ENCODE measurements around the gene ATP8A2. TPM values are rescaled to one million over a fixed set of nuclear protein-coding genes. Genes with fewer than 3 reads are reported as not detected.

ATP8A2 gene
- total and polyA plus RNA-seq, 7 donors: under 0.01 to 2.2 (median 1.2) TPM; not detected in 1

DNA sequence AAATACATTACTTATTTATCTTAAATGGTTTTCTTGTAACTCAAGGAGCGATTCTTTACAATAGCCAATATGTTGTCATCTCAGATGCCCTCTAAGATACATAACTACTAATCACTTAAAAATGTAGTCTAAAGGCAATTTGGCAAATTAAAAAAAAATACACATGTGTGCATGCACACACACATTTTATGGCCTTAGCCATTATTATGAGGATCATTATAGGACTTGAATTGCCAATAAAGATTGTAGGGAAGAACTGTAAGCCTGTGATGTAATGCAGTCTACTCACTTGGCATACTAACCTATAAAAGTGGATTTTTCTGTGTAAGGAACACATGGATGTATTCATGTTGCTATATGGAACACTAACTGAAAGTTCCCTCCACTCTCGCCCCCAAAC lies 405.7 kb downstream of the ATP8A2 start:
- no peak overlapping the region for H3K27ac ChIP-seq
- H3K36me3 ChIP-seq: no peaks in the 10 kb centered on the region
- H3K27me3 ChIP-seq: no peaks in the 10 kb centered on the region
- no peak for DNase-seq
- no peaks in the 10 kb centered on the region for H3K9me3 ChIP-seq
- no peaks in the 10 kb centered on the region for H3K4me1 ChIP-seq
- 34 to 70% methylated on average over 2 of the region's 2 CpGs for WGBS, 2 donors
- no peak overlapping the region for H3K4me3 ChIP-seq
- TF ChIP-seq EP300 (IDR thresholded peaks at IDR 0.05) (no peak), POLR2AphosphoS5 (IDR thresholded peaks at IDR 0.05) (no peak), POLR2A (IDR thresholded peaks at IDR 0.05) (no peak)
- TF ChIP-seq, protein P1, sequence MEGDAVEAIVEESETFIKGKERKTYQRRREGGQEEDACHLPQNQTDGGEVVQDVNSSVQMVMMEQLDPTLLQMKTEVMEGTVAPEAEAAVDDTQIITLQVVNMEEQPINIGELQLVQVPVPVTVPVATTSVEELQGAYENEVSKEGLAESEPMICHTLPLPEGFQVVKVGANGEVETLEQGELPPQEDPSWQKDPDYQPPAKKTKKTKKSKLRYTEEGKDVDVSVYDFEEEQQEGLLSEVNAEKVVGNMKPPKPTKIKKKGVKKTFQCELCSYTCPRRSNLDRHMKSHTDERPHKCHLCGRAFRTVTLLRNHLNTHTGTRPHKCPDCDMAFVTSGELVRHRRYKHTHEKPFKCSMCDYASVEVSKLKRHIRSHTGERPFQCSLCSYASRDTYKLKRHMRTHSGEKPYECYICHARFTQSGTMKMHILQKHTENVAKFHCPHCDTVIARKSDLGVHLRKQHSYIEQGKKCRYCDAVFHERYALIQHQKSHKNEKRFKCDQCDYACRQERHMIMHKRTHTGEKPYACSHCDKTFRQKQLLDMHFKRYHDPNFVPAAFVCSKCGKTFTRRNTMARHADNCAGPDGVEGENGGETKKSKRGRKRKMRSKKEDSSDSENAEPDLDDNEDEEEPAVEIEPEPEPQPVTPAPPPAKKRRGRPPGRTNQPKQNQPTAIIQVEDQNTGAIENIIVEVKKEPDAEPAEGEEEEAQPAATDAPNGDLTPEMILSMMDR (IDR thresholded peaks at IDR 0.05): no peak
- intact Hi-C loops (cut with DNase I): no loop called here

- no peak for TF ChIP-seq POLR2AphosphoS5 (IDR thresholded peaks at IDR 0.05)
- TF ChIP-seq, protein P1 (IDR thresholded peaks at IDR 0.05): no peak
- intact Hi-C loops (cut with DNase I): no loop called here
- no peaks in the 10 kb centered on the region for H3K4me1 ChIP-seq
- H3K27ac ChIP-seq: no peak overlapping the region
- DNase-seq: no peak
- no peaks in the 10 kb centered on the region for H3K9me3 ChIP-seq
- no peaks in the 10 kb centered on the region for H3K27me3 ChIP-seq
- 79 to 88% methylated on average over 7 of the region's 7 CpGs for WGBS, 2 donors
- H3K36me3 ChIP-seq: no peaks in the 10 kb centered on the region
- H3K4me3 ChIP-seq: no peak overlapping the region
Observed at GRCh38 chr13:25778365-25778764, 406.6 kb downstream of the ATP8A2 start.

GRCh38 chr13:25778808-25779305 lies 407.1 kb downstream of the ATP8A2 start:
- no peak for DNase-seq
- intact Hi-C loops (cut with DNase I): no loop called here

DNA sequence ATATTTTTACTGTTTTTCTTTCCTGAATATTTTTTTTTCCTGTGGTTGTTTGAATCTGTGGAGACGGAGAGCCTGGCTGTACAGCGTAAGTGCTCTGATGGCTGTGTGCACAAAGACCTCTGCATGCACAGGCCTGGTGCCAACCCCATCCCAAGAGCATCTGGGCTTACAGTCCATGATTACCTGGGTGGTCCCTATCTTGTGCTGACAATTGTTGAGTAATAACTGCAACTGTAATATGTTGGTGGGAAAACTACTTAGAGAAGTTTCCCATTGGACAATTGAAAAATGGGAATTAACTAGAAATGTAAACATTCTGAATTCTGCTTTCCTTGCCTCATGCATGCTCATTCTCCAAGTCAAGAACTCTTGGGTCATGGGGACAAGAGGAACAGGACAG lies 411.3 kb downstream of the ATP8A2 start:
- no peaks in the 10 kb centered on the region for H3K36me3 ChIP-seq
- H3K27ac ChIP-seq: no peak overlapping the region
- TF ChIP-seq EP300 (IDR thresholded peaks at IDR 0.05): no peak
- no peaks in the 10 kb centered on the region for H3K9me3 ChIP-seq
- no peak overlapping the region for H3K4me3 ChIP-seq
- 88 to 94% methylated on average over 2 of the region's 2 CpGs for WGBS, 2 donors
- no peaks in the 10 kb centered on the region for H3K4me1 ChIP-seq
- DNase-seq: no peak
- H3K27me3 ChIP-seq: no peaks in the 10 kb centered on the region
- intact Hi-C loops (cut with DNase I): no loop called here

More at GRCh38 chr13:25778808-25779305, 407.1 kb downstream of the ATP8A2 start:
- H3K27me3 ChIP-seq: no peaks in the 10 kb centered on the region
- no peaks in the 10 kb centered on the region for H3K36me3 ChIP-seq
- H3K4me3 ChIP-seq: no peak overlapping the region
- H3K9me3 ChIP-seq: no peaks in the 10 kb centered on the region
- 69 to 78% methylated on average over 4 of the region's 4 CpGs for WGBS, 2 donors
- H3K27ac ChIP-seq: no peak overlapping the region
- H3K4me1 ChIP-seq: no peaks in the 10 kb centered on the region
- no peak for TF ChIP-seq EP300 (IDR thresholded peaks at IDR 0.05)
- TF ChIP-seq, protein P1 (IDR thresholded peaks at IDR 0.05): no peak
- no peak for TF ChIP-seq POLR2A (IDR thresholded peaks at IDR 0.05)
- no peak for TF ChIP-seq POLR2AphosphoS5 (IDR thresholded peaks at IDR 0.05)

- H3K27ac ChIP-seq: no peak overlapping the region
- H3K36me3 ChIP-seq: no peaks in the 10 kb centered on the region
- TF ChIP-seq POLR2AphosphoS5 (IDR thresholded peaks at IDR 0.05): no peak
- TF ChIP-seq, protein P1 (IDR thresholded peaks at IDR 0.05): no peak
- TF ChIP-seq EP300 (IDR thresholded peaks at IDR 0.05): no peak
- TF ChIP-seq POLR2A (IDR thresholded peaks at IDR 0.05): no peak
- DNase-seq: no peak
- intact Hi-C loops (cut with DNase I): no loop called here
- 21 to 52% methylated on average over 5 of the region's 5 CpGs for WGBS, 2 donors
- no peaks in the 10 kb centered on the region for H3K27me3 ChIP-seq
- no peaks in the 10 kb centered on the region for H3K4me1 ChIP-seq
- no peaks in the 10 kb centered on the region for H3K9me3 ChIP-seq
- H3K4me3 ChIP-seq: no peak overlapping the region
Observed at GRCh38 chr13:25783601-25784024, 411.8 kb downstream of the ATP8A2 start.
